Tibial nerve (tissue), 4 donors: ENCODE data around the gene TRPM8. TPM values are rescaled to one million over a fixed set of nuclear protein-coding genes. Genes with fewer than 3 reads are reported as not detected.

Experiments used
- DNase-seq, 2 donors: peaks; one replicate each; pipeline ENCODE4 v3.0.0-alpha.2; 2019; ENCODE audit warnings: low spot score in 2 of 2
- H3K27ac ChIP-seq, 4 donors: fragments of 200-600 bp; sonication (generic) in 3 of 4; one replicate each; pipeline ENCODE4 v1.5.1; 2017 to 2019; ENCODE audit warnings: mild to moderate bottlenecking in 1 of 4
- H3K27me3 ChIP-seq, 2 donors: fragments of 200-600 bp; sonication (generic) in 1 of 2; one replicate each; pipeline versions ENCODE4 v1.5.1 to v1.6.0; 2017 to 2019
- H3K36me3 ChIP-seq, 3 donors: fragments of 200-600 bp; sonication (generic); one replicate each; pipeline ENCODE4 v1.5.1; 2018 to 2019
- H3K4me1 ChIP-seq, 4 donors: fragments of 200-600 bp; sonication (generic) in 3 of 4; one replicate each; pipeline ENCODE4 v1.5.1; 2017 to 2019
- H3K4me3 ChIP-seq, 4 donors: fragments of 200-600 bp; sonication (generic) in 3 of 4; one replicate each; pipeline ENCODE4 v1.5.1; 2017 to 2019; ENCODE audit warnings: mild to moderate bottlenecking in 1 of 4, moderate library complexity in 1 of 4
- H3K9me3 ChIP-seq, 4 donors: fragments of 200-600 bp; sonication (generic) in 3 of 4; one replicate each; pipeline ENCODE4 v1.5.1; 2017 to 2019
- CTCF ChIP-seq, 5 experiments: fragments of 200-600 bp in 3 of 5; fragments of 450-650 bp in 2 of 5; sonication (generic) in 3 of 5; IDR thresholded peaks; one replicate each; pipeline ENCODE4 v1.5.1; 2016 to 2019; ENCODE audit warnings: antibody characterized with exemption in 5 of 5, mild to moderate bottlenecking in 3 of 5, moderate library complexity in 2 of 5
- EP300 ChIP-seq, 2 donors: sonication (generic); formaldehyde crosslinking; IDR thresholded peaks; one replicate each; pipeline ENCODE4 v1.6.1; 2017; ENCODE audit warnings: antibody characterized with exemption in 2 of 2, mild to moderate bottlenecking in 1 of 2
- POLR2A ChIP-seq, 2 donors: fragments of 450-650 bp; IDR thresholded peaks; one replicate each; pipeline ENCODE4 v1.6.1; 2017; ENCODE audit warnings: antibody characterized with exemption in 2 of 2, mild to moderate bottlenecking in 2 of 2, moderate library complexity in 2 of 2
- WGBS, 2 donors: methylation state at CpG; one replicate each; pipeline ENCODE4 v1.1.5; 2018; 5-methylcytosine and 5-hydroxymethylcytosine counted together
- total RNA-seq, 4 donors: library from RNA; depleted of rRNA; stranded (reverse); fragments of >200 nt; gene quantifications; one replicate each; pipeline ENCODE4 v1.1.0, GENCODE V29; 2016

TRPM8 gene
- total RNA-seq, 4 donors from 2014 or later = not detected

- Histone ChIP-seq H3K4me3 (no peak overlapping the region), H3K4me1 (no peaks in the 10 kb centered on the region), H3K36me3 (no peaks in the 10 kb centered on the region), H3K9me3 (no peaks in the 10 kb centered on the region), H3K27ac (no peak overlapping the region), H3K27me3 (no peaks in the 10 kb centered on the region)
- TF ChIP-seq POLR2A (IDR thresholded peaks at IDR 0.05) = no peak
- no peak for TF ChIP-seq EP300 (IDR thresholded peaks at IDR 0.05)
- no peak for TF ChIP-seq CTCF (IDR thresholded peaks at IDR 0.05)
- DNase-seq = no peak
- WGBS, 2 donors = 15 to 25% methylated on average over 1 of the region's 1 CpG
These were observed 127.0 kb downstream of the TRPM8 start for GRCh38 chr2:234044157-234044556.

GRCh38 chr2:234046521-234046920 lies 129.3 kb downstream of the TRPM8 start:
- Histone ChIP-seq H3K27ac (no peak overlapping the region), H3K4me1 (no peaks in the 10 kb centered on the region), H3K4me3 (no peak overlapping the region), H3K27me3 (no peaks in the 10 kb centered on the region), H3K36me3 (no peaks in the 10 kb centered on the region), H3K9me3 (no peaks in the 10 kb centered on the region)
- 76 to 81% methylated on average over 3 of the region's 3 CpGs for WGBS, 2 donors
- no peak for TF ChIP-seq POLR2A (IDR thresholded peaks at IDR 0.05)
- TF ChIP-seq CTCF (IDR thresholded peaks at IDR 0.05) = no peak
- TF ChIP-seq EP300 (IDR thresholded peaks at IDR 0.05) = no peak
- DNase-seq = no peak

- no peak for DNase-seq
- H3K4me3 ChIP-seq = no peak overlapping the region
- no peaks in the 10 kb centered on the region for H3K36me3 ChIP-seq
- no peak overlapping the region for H3K27ac ChIP-seq
- no peaks in the 10 kb centered on the region for H3K9me3 ChIP-seq
- no peak for TF ChIP-seq EP300 (IDR thresholded peaks at IDR 0.05)
- TF ChIP-seq POLR2A (IDR thresholded peaks at IDR 0.05) = no peak
- no peak for TF ChIP-seq CTCF (IDR thresholded peaks at IDR 0.05)
- no peaks in the 10 kb centered on the region for H3K27me3 ChIP-seq
- no peaks in the 10 kb centered on the region for H3K4me1 ChIP-seq
These were observed 130.2 kb downstream of the TRPM8 start for GRCh38 chr2:234047361-234047760.

- WGBS, 2 donors = 86 to 90% methylated on average over 4 of the region's 4 CpGs
- H3K36me3 ChIP-seq = no peaks in the 10 kb centered on the region
- H3K27ac ChIP-seq = no peak overlapping the region
- H3K27me3 ChIP-seq = no peaks in the 10 kb centered on the region
- no peaks in the 10 kb centered on the region for H3K4me1 ChIP-seq
- TF ChIP-seq EP300 (IDR thresholded peaks at IDR 0.05) (no peak), POLR2A (IDR thresholded peaks at IDR 0.05) (no peak), CTCF (IDR thresholded peaks at IDR 0.05) (no peak)
- no peak overlapping the region for H3K4me3 ChIP-seq
- no peak for DNase-seq
- H3K9me3 ChIP-seq = no peaks in the 10 kb centered on the region
These were observed 130.9 kb downstream of the TRPM8 start for GRCh38 chr2:234048049-234048448.

- Histone ChIP-seq H3K27me3 (no peaks in the 10 kb centered on the region), H3K27ac (no peak within 1 kb of the TSS), H3K9me3 (no peaks in the 10 kb centered on the region), H3K4me3 (no peak within 1 kb of the TSS), H3K36me3 (no peaks in the 10 kb centered on the region), H3K4me1 (no peaks in the 10 kb centered on the region)
- TF ChIP-seq POLR2A (IDR thresholded peaks at IDR 0.05) (no peak), CTCF (IDR thresholded peaks at IDR 0.05) (no peak), EP300 (IDR thresholded peaks at IDR 0.05) (no peak)
- 85 to 88% methylated on average over 9 of the region's 9 CpGs for WGBS, 2 donors
- DNase-seq = no peak
These were observed 133.4 kb downstream of the TRPM8 start, which contains the start of gene SPP2 for GRCh38 chr2:234050455-234051135. TSS of gene SPP2 (plus strand) at chr2:234050702. CDS start at chr2:234050787, 85 bp downstream.
